HUDEP-2 (cell line): ENCODE data around the gene WDR54.
"Not testable (repeated sequence)": the region's sequence is repeated elsewhere in the genome, so short reads cannot be mapped to it uniquely, and the experiment has no call there.

Experiments
- DNase-seq, 76 experiments: peaks; one replicate each; lab custom pipeline; 2025; ENCODE audit not compliant: unreplicated experiment in 76 of 76; lab: John Stamatoyannopoulos, UW

Gene WDR54

GRCh38 chr2:74450570-74451190 lies 29.1 kb downstream of the WDR54 start:
- no peak for DNase-seq

- peak in 75 of 76 experiments; percentile 40 to 98 (median 93) for DNase-seq
Measured at GRCh38 chr2:74454654-74455511, 33.4 kb downstream of the WDR54 start, which contains the start of gene INO80B. INO80B (plus strand) TSS chr2:74455087; CDS start chr2:74455117, 30 bp downstream.

GRCh38 chr2:74457129-74457548 lies 35.6 kb downstream of the WDR54 start:
- peak in 3 of 76 experiments; percentile 36 to 48 (median 46) for DNase-seq

- peak in 33 of 76 experiments; percentile 9 to 85 (median 38) for DNase-seq
Measured at GRCh38 chr2:74457549-74458131, 36.1 kb downstream of the WDR54 start.

- peak in 75 of 76 experiments; percentile 65 to 100 (median 99) for DNase-seq
Measured at GRCh38 chr2:74458132-74458937, 36.8 kb downstream of the WDR54 start, which contains the start of gene WBP1. WBP1 (plus strand) TSS chr2:74458438; CDS start chr2:74458603, 165 bp downstream.

GRCh38 chr2:74458938-74459363 lies 37.4 kb downstream of the WDR54 start:
- DNase-seq: no peak

GRCh38 chr2:74459503-74460118 lies 38.1 kb downstream of the WDR54 start:
- not testable (repeated sequence) for DNase-seq

- not testable (repeated sequence) for DNase-seq
Measured at GRCh38 chr2:74460187-74460586, 38.7 kb downstream of the WDR54 start.

GRCh38 chr2:74461187-74462053 lies 39.9 kb downstream of the WDR54 start:
- peak in 5 of 76 experiments; percentile 2 to 26 (median 23) for DNase-seq

- no peak for DNase-seq
Measured at GRCh38 chr2:74462054-74462785, 40.7 kb downstream of the WDR54 start.

GRCh38 chr2:74462786-74463105 lies 41.2 kb downstream of the WDR54 start:
- DNase-seq: no peak

- no peak for DNase-seq
Measured at GRCh38 chr2:74464406-74464805, 42.9 kb downstream of the WDR54 start.

GRCh38 chr2:74470742-74471141 lies 49.2 kb downstream of the WDR54 start:
- DNase-seq: not testable (repeated sequence)

GRCh38 chr2:74471332-74472065 lies 50.0 kb downstream of the WDR54 start:
- peak in 5 of 76 experiments; percentile 4 to 15 (median 6) for DNase-seq

- DNase-seq: peak; percentile 25 to 93 (median 84)
Measured at GRCh38 chr2:74472086-74472944, 50.8 kb downstream of the WDR54 start, which contains the start of gene MRPL53. MRPL53 (minus strand) TSS chr2:74472680; CDS start chr2:74472660, 20 bp downstream.

GRCh38 chr2:74472945-74473258 lies 51.4 kb downstream of the WDR54 start:
- no peak for DNase-seq

GRCh38 chr2:74474481-74474880 lies 53.0 kb downstream of the WDR54 start:
- DNase-seq: no peak
